Stimulated activated naive B cell treated with anti-CD40 and anti-IgM and Interleukin-4, amounts not matched to agents 10 μg/mL and 1 μg/mL and 100 μg/mL, for 72 hours (primary cell): ENCODE data around the gene CCND2.

ENCODE experiments used
- ATAC-seq, 2 donors: fragments of 150-1000 bp; cut with Tn5 transposase; replicated peaks; 2 replicates each; pipeline ENCODE4 v1.10.0; 2021; ENCODE audit warnings: moderate library complexity in 1 of 2
- DNase-seq: peaks from one replicate; pipeline ENCODE4 v3.0.0; 2021
- H3K27ac Mint-ChIP-seq: one replicate; pipeline ENCODE4 v1.8.0; 2022; ENCODE audit warnings: mild to moderate bottlenecking, mixed read lengths
- H3K27me3 Mint-ChIP-seq, 2 donors: one replicate each; pipeline ENCODE4 v1.8.0; 2022; ENCODE audit warnings: mixed read lengths in 2 of 2
- H3K36me3 Mint-ChIP-seq, 2 donors: one replicate each; pipeline ENCODE4 v1.8.0; 2022; ENCODE audit warnings: mixed read lengths in 2 of 2, mild to moderate bottlenecking in 1 of 2
- H3K4me1 Mint-ChIP-seq, 2 donors: one replicate each; pipeline ENCODE4 v1.8.0; 2022; ENCODE audit warnings: mixed read lengths in 2 of 2, mild to moderate bottlenecking in 1 of 2
- H3K4me3 Mint-ChIP-seq, 2 donors: one replicate each; pipeline ENCODE4 v1.8.0; 2022; ENCODE audit warnings: mild to moderate bottlenecking in 2 of 2, mixed read lengths in 2 of 2, moderate library complexity in 1 of 2
- H3K9me3 Mint-ChIP-seq, 2 donors: one replicate each; pipeline ENCODE4 v1.8.0; 2022; ENCODE audit warnings: mixed read lengths in 2 of 2, mild to moderate bottlenecking in 1 of 2

CCND2 gene

DNA sequence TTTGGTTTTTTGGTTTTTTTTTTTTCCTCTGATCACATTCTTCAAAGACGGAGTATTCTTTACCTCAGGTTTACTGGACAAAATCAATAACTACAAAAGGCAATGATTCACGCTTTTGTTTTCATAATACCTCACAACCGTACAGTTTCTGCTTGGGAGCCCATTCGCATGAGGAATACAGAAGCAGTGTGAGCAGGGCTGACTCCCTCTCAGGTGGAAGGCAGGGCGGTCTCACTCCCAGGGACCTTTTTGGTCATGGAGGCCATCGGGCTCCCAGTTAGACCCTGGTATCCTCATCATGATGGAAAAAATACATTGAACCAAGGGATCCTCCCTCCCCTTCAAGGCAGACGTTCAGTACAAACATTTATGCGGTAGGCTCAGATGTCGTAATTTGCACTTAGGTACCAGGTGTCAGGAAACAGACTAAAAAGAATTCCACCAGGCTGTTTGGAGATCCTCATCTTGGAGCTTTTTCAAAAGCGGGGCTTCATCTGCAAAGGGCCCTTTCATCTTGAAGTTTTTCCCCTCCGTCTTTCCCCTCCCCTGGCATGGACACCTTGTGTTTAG, 28.5 kb downstream of the CCND2 start:
- DNase-seq, result no peak
- no peaks in the 10 kb centered on the region for H3K9me3 Mint-ChIP-seq
- peaks cover 43 to 86% of the 10 kb centered on the region in 2 donors for H3K36me3 Mint-ChIP-seq
- no peak for ATAC-seq
- H3K27me3 Mint-ChIP-seq, result no peaks in the 10 kb centered on the region
- H3K4me1 Mint-ChIP-seq, result peaks cover 0 to 4% of the 10 kb centered on the region in 2 donors
- H3K4me3 Mint-ChIP-seq, result no peak overlapping the region
- peak overlapping the region; percentile 47 for H3K27ac Mint-ChIP-seq

DNA sequence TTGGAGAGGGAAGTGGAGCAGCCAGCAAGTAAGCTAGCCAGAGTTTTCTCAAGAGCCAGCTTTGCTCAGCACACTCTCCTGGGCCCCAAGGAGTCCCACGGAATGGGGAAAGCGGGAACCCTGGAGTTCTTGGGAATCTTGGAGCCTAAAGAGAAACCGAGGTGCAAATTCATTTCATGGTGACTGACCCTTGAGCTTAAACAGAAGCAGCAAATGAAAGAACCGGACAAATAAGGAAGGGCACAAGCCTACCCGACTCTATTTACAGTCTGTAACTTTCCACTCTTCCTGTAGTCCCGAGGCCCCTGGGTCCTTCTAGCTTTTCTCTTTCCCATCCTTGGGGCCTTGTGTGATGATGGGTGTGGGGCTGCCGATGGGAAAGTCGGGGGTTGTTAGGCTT, 29.3 kb downstream of the CCND2 start:
- Mint-ChIP-seq H3K4me1 (peaks cover 0 to 4% of the 10 kb centered on the region in 2 donors), H3K27me3 (no peaks in the 10 kb centered on the region), H3K4me3 (no peak overlapping the region), H3K36me3 (peaks cover 45 to 88% of the 10 kb centered on the region in 2 donors), H3K27ac (no peak overlapping the region), H3K9me3 (no peaks in the 10 kb centered on the region)
- no peak for DNase-seq
- ATAC-seq, result no peak

DNA sequence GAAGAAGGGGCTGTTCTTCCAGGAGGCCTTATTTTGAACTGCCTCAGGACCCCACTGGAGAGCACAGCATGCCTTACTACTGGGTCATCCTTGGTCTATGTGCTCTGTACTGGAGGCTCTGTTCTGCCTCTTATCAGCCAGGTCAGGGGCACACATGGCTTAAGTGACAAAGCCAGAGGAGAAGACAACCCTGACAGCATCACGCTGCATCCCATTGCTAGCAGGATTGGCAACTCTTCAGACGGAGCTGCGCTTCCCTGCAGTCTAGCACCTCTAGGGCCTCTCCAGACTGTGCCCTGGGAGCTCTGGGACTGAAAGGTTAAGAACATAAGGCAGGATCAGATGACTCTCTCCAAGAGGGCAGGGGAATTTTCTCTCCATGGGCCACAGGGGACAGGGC, 30.2 kb downstream of the CCND2 start:
- Mint-ChIP-seq H3K4me3 (no peak overlapping the region), H3K4me1 (peaks cover 0 to 4% of the 10 kb centered on the region in 2 donors), H3K36me3 (peaks cover 51 to 88% of the 10 kb centered on the region in 2 donors), H3K27ac (no peak overlapping the region), H3K9me3 (no peaks in the 10 kb centered on the region), H3K27me3 (no peaks in the 10 kb centered on the region)
- DNase-seq (no peak), ATAC-seq (no peak)

DNA sequence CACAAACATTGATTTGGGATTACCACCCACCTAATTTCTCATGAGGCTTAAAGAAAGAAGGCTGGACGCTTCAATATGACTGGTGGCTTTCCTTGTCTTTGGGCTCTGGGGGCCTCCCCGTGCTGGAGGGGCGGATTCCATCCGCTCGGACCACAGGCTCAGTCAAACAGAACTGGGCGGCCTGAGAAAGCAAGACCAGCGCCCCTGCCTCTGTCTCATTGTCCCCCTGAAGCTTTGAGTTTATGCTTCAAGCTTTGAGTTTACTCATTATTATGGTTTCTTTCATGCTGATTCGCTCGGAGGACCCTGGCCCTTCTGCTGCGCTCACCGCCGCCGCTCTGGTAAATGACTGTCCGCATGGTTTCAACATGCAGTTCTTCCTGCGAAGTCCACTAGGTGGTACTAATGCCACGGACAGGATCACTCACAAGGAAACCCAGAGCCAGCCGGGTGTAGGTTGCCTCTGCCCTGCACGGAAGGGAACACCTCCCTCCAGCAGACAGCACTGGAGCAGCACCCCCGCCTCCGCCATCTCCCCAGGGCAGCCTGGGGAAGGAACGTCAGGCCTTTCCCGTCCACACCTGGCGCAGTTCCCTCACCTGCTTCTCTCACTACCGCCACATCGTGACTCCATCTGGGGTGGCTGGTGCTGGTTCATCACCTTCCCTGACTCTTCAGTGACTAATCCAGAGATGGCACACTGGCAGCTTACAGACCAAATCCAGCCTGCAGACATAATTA, 34.2 kb downstream of the CCND2 start:
- peaks cover 0 to 4% of the 10 kb centered on the region in 2 donors for H3K4me1 Mint-ChIP-seq
- DNase-seq (no peak), ATAC-seq (peak; percentile 69 to 77)
- peaks cover 38 to 68% of the 10 kb centered on the region in 2 donors for H3K36me3 Mint-ChIP-seq
- H3K9me3 Mint-ChIP-seq, result no peaks in the 10 kb centered on the region
- no peaks in the 10 kb centered on the region for H3K27me3 Mint-ChIP-seq
- no peak overlapping the region for H3K4me3 Mint-ChIP-seq
- H3K27ac Mint-ChIP-seq, result peak overlapping the region; percentile 56

DNA sequence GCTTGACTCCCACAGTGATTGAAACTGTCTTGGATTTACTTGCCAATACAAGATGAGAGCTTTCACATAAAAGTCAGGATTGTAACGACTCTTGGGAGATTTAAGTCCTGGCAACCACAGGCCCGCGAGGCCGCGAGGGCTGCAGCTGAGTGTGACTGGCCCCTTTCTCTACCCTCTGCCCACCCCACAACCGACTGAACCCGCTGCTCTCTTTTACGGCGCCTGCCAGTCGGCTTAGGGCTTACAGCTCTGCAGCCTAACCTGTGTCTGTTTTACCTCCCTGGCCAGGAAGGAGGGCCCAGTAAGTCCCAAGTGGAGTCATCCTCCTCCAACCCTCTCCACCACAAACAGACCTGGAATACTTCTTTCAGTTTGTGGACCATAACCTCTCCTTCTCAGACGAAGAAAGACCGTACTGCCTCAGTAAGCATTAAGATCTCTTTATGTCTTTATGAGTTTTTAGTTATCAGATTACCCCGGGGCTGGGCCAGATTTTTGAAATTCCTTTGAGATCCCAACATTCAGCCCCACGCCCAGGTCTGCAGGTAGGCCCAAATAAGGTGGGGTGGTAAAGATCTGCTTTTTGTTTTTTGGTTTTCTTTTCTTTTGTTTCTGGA, 34.9 kb downstream of the CCND2 start:
- Mint-ChIP-seq H3K4me3 (no peak overlapping the region), H3K27ac (peak overlapping the region; percentile 70)
- no peak for DNase-seq

DNA sequence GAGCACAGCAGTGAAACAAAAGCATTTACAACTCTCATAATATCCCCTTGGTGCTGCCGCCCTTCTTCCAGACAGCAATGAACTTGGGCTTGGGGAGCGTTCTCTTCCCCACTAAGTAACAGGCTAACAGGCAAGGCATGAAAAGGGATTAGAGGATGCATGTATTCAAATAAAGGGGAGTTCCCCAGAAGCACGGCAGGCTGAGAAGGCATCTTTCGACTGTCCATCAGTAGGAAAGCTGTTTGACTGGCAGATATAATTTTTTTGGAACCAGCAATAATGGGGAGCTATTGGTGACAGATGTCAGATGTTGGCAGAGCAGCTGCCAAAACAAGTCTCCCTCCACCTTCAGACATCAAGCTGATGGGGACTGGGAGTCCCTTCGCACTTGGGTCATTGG, 38.2 kb downstream of the CCND2 start:
- H3K27me3 Mint-ChIP-seq, result no peaks in the 10 kb centered on the region
- peaks cover 18 to 37% of the 10 kb centered on the region in 2 donors for H3K36me3 Mint-ChIP-seq
- peaks cover 0 to 4% of the 10 kb centered on the region in 2 donors for H3K4me1 Mint-ChIP-seq
- H3K9me3 Mint-ChIP-seq, result no peaks in the 10 kb centered on the region
- no peak overlapping the region for H3K27ac Mint-ChIP-seq
- no peak overlapping the region for H3K4me3 Mint-ChIP-seq
- no peak for DNase-seq
- no peak for ATAC-seq

More for the DNA sequence above, 34.9 kb downstream of the CCND2 start:
- Mint-ChIP-seq H3K4me1 (peaks cover 0 to 4% of the 10 kb centered on the region in 2 donors), H3K27me3 (no peaks in the 10 kb centered on the region), H3K36me3 (peaks cover 32 to 61% of the 10 kb centered on the region in 2 donors), H3K9me3 (no peaks in the 10 kb centered on the region)
- ATAC-seq, result no peak

DNA sequence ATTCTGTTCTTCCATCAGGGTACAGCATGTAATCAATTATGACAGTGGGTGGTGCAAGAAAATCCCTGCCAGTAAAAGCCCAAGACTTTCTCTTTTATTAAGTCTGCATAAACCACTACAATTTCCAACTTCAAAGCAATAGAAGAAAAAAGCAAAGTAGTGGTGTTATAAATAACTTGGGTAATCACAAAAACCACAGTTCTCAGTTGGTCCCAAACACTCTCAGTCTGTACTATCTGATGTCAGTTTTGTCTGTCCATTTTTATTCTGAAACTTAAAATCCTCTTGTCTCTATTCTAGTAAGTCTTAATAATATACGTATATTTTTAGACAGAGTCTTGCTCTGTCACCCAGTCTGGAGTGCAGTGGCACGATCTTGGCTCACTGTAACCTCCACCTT, 38.7 kb downstream of the CCND2 start:
- no peak for DNase-seq
- H3K27ac Mint-ChIP-seq, result no peak overlapping the region
- H3K4me3 Mint-ChIP-seq, result no peak overlapping the region
- no peak for ATAC-seq
- H3K36me3 Mint-ChIP-seq, result peaks cover 15 to 32% of the 10 kb centered on the region in 2 donors
- H3K9me3 Mint-ChIP-seq, result no peaks in the 10 kb centered on the region
- no peaks in the 10 kb centered on the region for H3K27me3 Mint-ChIP-seq
- peaks cover 0 to 4% of the 10 kb centered on the region in 2 donors for H3K4me1 Mint-ChIP-seq

DNA sequence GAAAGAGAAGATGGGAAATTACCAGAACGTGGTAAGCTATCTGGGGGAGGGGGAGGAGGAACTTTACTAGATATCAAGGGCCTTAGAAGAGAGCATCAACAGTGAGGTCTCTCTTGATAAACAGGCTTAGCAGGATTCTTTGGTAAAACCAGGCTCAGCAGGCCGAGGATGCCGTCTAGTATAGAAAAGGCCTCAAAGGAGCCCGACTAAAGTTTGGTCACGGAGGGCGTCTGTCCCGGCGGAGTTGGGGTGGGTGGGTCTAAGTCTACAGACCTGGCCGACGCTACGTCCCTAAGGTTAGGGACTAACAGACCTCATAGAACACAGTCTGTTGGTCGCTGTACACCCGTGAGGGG, 46.9 kb downstream of the CCND2 start:
- Mint-ChIP-seq H3K27ac (peak overlapping the region; percentile 98), H3K4me3 (peak overlapping the region; percentile 95 to 99), H3K36me3 (peaks cover 16 to 21% of the 10 kb centered on the region in 2 donors), H3K4me1 (peaks cover 12 to 37% of the 10 kb centered on the region in 2 donors), H3K9me3 (no peaks in the 10 kb centered on the region), H3K27me3 (no peaks in the 10 kb centered on the region)
- DNase-seq (no peak), ATAC-seq (peak; percentile 63 to 65)

DNA sequence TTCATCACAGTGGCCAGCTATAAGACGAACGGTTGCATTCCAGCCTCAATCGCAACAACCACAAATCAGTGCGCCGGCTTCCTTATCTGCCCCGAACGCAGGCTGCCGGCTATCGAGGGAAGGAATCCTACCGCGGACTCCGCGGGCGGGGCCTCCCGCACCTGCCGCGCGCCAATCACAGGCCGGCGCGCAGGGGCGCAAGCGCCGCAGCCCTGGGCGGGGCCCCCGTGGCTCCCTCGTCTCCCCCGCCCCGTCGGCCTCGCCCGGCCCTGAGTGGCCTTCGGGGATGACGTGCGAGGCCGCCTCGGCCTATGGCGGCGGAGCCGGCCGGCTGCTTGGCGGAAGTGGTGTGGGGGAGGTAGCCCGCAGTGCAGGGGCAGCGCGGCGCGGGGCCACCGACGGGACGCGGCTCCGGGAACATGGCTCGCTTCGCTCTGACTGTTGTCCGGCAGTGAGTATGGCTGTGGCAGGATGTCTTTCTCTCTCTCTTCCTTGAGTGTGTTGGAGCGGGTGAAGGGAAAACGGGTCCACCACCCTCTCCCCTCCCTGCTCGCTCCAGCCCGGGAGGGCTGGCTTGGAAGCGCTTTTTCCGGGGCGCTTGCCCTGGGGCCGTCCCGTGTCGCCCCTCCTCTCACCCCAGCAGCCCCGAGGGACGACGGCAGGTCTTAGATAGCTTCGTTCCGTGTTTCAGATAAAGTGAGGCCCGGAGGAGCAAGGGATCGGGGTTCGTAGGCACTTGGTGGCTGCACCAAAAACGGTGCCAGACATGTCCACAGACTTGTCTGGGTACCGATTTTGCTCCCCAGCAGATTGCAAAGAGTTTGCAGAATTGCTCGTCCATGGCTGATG, 47.5 kb downstream of the CCND2 start, which contains the start of gene TIGAR:
TIGAR (plus strand) TSS at position 361 of the 849 bp plus-strand sequence; CDS start at position 420, 59 bp downstream.
- peaks cover 12 to 37% of the 10 kb centered on the region in 2 donors for H3K4me1 Mint-ChIP-seq
- no peaks in the 10 kb centered on the region for H3K9me3 Mint-ChIP-seq
- H3K27ac Mint-ChIP-seq, result peak within 1 kb of the TSS; percentile 98
- no peaks in the 10 kb centered on the region for H3K27me3 Mint-ChIP-seq
- peaks cover 16 to 21% of the 10 kb centered on the region in 2 donors for H3K36me3 Mint-ChIP-seq
- ATAC-seq (peak; percentile 96 to 97), DNase-seq (peak; percentile 94)
- H3K4me3 Mint-ChIP-seq, result peak within 1 kb of the TSS; percentile 95 to 99

DNA sequence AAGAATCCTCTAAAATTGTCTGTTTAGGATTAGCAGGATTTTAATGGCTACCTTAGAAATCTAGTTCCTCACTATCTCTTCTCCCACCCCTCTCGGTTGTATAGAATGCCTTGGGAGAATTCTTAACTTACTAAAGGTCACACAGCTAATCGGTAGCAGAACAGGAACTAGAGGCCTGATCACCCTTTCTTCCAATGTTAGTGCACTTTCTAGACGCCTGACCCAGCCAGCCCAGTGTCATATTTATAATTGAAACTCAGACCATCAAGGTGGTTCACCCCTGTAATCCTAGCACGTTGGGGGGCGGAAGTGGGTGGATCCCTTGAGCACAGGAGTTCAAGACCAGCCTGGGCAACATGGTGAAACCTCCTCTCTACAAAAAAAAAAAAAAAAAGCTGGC, 49.2 kb downstream of the CCND2 start:
- peaks cover 18 to 26% of the 10 kb centered on the region in 2 donors for H3K36me3 Mint-ChIP-seq
- H3K4me1 Mint-ChIP-seq, result peaks cover 12 to 43% of the 10 kb centered on the region in 2 donors
- no peaks in the 10 kb centered on the region for H3K27me3 Mint-ChIP-seq
- peak overlapping the region; percentile 37 for H3K27ac Mint-ChIP-seq
- ATAC-seq, result no peak
- H3K4me3 Mint-ChIP-seq, result peak overlapping the region; percentile 70 to 99
- no peak for DNase-seq
- H3K9me3 Mint-ChIP-seq, result no peaks in the 10 kb centered on the region
